NB4 (cell line): ENCODE results near the gene RNF166.

Experiments used
- CTCF ChIP-seq: IDR thresholded peaks from one replicate; pipeline ENCODE4 v1.5.1; 2012; ENCODE audit warnings: low read depth, low read length
- MYC ChIP-seq: IDR thresholded peaks from 2 replicates; pipeline ENCODE4 v1.6.1; 2011; ENCODE audit warnings: low read depth, low read length
- POLR2A ChIP-seq: IDR thresholded peaks from 2 replicates; pipeline ENCODE4 v1.6.1; 2011; ENCODE audit warnings: mild to moderate bottlenecking; ENCODE audit not compliant: insufficient read length; ENCODE audit errors: extremely low read depth

- no peak for TF ChIP-seq CTCF
- no peak for TF ChIP-seq POLR2A
- TF ChIP-seq MYC, result no peak
These were observed 25.5 kb upstream of the RNF166 start for GRCh38 chr16:88731699-88732098.
